HL-60 (cell line): ENCODE data around the gene EPHA2.

ENCODE experiments used
- GABPA ChIP-seq: IDR thresholded peaks from 2 replicates; pipeline ENCODE4 v1.6.1; 2012; ENCODE audit warnings: low read depth
- POLR2AphosphoS5 ChIP-seq: IDR thresholded peaks from 2 replicates; pipeline ENCODE4 v1.6.1; 2012; ENCODE audit warnings: low read depth
- SPI1 ChIP-seq: IDR thresholded peaks from 2 replicates; pipeline ENCODE4 v1.6.1; 2012; ENCODE audit warnings: low read depth, mild to moderate bottlenecking, borderline replicate concordance
- TF ChIP-seq, protein P1 (sequence below): IDR thresholded peaks from one replicate; pipeline ENCODE4 v1.5.1; 2011; ENCODE audit warnings: low read length, control low read depth, inconsistent platforms; ENCODE audit not compliant: insufficient read depth
- TF ChIP-seq, protein P2 (sequence below): IDR thresholded peaks from 2 replicates; pipeline ENCODE4 v1.6.1; 2012; ENCODE audit warnings: low read depth; ENCODE audit not compliant: insufficient replicate concordance

DNA sequence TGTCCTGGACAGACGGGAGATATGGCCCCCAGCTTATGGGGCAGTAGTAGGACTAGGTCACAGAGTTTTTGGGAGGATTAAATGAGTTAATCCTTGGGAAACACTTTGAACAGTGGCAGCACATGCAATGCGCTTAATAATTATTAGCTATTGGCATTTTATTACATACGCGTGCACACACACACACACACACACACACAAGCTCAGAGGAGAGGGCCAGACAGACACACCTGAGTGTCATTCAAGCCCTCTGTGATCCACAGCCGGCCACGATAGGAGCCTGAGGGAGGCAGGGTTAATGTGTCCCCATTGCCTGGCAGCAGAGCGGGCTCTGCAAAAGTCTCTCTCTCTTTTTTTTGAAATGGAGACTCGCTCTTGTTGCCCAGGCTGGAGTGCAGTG lies 37.9 kb downstream of the EPHA2 start:
- TF ChIP-seq, protein P1, sequence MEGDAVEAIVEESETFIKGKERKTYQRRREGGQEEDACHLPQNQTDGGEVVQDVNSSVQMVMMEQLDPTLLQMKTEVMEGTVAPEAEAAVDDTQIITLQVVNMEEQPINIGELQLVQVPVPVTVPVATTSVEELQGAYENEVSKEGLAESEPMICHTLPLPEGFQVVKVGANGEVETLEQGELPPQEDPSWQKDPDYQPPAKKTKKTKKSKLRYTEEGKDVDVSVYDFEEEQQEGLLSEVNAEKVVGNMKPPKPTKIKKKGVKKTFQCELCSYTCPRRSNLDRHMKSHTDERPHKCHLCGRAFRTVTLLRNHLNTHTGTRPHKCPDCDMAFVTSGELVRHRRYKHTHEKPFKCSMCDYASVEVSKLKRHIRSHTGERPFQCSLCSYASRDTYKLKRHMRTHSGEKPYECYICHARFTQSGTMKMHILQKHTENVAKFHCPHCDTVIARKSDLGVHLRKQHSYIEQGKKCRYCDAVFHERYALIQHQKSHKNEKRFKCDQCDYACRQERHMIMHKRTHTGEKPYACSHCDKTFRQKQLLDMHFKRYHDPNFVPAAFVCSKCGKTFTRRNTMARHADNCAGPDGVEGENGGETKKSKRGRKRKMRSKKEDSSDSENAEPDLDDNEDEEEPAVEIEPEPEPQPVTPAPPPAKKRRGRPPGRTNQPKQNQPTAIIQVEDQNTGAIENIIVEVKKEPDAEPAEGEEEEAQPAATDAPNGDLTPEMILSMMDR: no peak
- TF ChIP-seq POLR2AphosphoS5 (no peak), GABPA (no peak), SPI1 (no peak)
- TF ChIP-seq, protein P2, sequence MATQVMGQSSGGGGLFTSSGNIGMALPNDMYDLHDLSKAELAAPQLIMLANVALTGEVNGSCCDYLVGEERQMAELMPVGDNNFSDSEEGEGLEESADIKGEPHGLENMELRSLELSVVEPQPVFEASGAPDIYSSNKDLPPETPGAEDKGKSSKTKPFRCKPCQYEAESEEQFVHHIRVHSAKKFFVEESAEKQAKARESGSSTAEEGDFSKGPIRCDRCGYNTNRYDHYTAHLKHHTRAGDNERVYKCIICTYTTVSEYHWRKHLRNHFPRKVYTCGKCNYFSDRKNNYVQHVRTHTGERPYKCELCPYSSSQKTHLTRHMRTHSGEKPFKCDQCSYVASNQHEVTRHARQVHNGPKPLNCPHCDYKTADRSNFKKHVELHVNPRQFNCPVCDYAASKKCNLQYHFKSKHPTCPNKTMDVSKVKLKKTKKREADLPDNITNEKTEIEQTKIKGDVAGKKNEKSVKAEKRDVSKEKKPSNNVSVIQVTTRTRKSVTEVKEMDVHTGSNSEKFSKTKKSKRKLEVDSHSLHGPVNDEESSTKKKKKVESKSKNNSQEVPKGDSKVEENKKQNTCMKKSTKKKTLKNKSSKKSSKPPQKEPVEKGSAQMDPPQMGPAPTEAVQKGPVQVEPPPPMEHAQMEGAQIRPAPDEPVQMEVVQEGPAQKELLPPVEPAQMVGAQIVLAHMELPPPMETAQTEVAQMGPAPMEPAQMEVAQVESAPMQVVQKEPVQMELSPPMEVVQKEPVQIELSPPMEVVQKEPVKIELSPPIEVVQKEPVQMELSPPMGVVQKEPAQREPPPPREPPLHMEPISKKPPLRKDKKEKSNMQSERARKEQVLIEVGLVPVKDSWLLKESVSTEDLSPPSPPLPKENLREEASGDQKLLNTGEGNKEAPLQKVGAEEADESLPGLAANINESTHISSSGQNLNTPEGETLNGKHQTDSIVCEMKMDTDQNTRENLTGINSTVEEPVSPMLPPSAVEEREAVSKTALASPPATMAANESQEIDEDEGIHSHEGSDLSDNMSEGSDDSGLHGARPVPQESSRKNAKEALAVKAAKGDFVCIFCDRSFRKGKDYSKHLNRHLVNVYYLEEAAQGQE: no peak
